T-helper 1 cell treated with Interleukin-12 subunit alpha and Interleukin-12 subunit beta and Interleukin-4 antibody, amounts not matched to agents 30 μg/mL and 1 μg/mL, for 36 hours (primary cell): ENCODE results near the gene ARRB1.

Experiments
- H3K27ac Mint-ChIP-seq: one replicate; pipeline ENCODE4 v1.8.0; 2021; ENCODE audit warnings: mild to moderate bottlenecking, mixed read lengths
- H3K27me3 Mint-ChIP-seq: one replicate; pipeline ENCODE4 v1.8.0; 2021; ENCODE audit warnings: low read depth, mixed read lengths
- H3K36me3 Mint-ChIP-seq: one replicate; pipeline ENCODE4 v1.8.0; 2021; ENCODE audit warnings: low read depth, mixed read lengths
- H3K4me1 Mint-ChIP-seq: one replicate; pipeline ENCODE4 v1.8.0; 2021; ENCODE audit warnings: low read depth, mixed read lengths
- H3K4me3 Mint-ChIP-seq: one replicate; pipeline ENCODE4 v1.8.0; 2021; ENCODE audit warnings: mild to moderate bottlenecking, moderate library complexity, mixed read lengths
- H3K9me3 Mint-ChIP-seq: one replicate; pipeline ENCODE4 v1.8.0; 2021; ENCODE audit warnings: mixed read lengths

Gene ARRB1

DNA sequence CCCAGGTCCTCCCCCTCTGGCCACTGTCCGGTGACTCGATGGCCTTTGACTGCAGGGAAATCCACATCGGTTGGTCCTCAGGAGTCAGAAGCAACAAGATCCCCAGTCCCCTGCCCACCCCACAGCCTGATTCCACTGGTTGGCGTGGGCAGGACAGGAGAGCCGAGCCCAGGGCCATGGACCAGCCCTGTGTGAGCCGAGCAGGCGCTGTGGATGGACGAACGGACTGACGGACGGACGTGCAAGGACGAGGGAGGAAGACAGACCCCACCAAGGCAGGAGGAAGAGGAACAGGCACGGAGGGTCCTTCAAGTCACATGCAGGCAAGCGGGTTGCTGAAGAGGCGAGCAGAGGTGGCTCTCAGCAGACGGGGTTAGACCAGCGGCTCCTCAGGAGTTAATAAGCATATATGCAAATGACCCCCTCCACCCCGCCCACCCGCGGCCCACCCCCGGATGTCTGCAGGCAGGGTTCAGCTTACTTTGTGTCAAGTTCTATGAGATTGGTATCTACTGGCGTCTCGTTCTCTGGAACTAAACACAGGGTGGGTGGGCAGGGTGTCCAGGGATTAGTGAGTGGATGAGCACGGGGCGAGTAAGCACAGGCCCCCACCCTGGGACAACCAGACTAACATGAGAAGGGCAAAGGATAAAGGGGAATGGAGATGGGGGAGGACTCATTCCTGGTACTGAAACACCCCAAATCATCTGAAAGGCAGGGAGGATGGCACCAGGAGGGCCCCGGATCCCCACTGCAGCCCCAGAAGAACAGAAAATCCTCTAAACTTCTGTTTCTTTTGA lies 84.1 kb downstream of the ARRB1 start:
- Mint-ChIP-seq H3K27ac (no peak overlapping the region), H3K4me3 (no peak overlapping the region), H3K27me3 (no peaks in the 10 kb centered on the region), H3K9me3 (no peaks in the 10 kb centered on the region), H3K36me3 (peaks cover 5% of the 10 kb centered on the region), H3K4me1 (peaks cover 14% of the 10 kb centered on the region)

- Mint-ChIP-seq H3K36me3 (peaks cover 2% of the 10 kb centered on the region), H3K27me3 (no peaks in the 10 kb centered on the region), H3K4me1 (peaks cover 19% of the 10 kb centered on the region), H3K4me3 (no peak overlapping the region), H3K27ac (no peak overlapping the region), H3K9me3 (no peaks in the 10 kb centered on the region)
These were observed 85.5 kb downstream of the ARRB1 start for GRCh38 chr11:75265851-75266531.

DNA sequence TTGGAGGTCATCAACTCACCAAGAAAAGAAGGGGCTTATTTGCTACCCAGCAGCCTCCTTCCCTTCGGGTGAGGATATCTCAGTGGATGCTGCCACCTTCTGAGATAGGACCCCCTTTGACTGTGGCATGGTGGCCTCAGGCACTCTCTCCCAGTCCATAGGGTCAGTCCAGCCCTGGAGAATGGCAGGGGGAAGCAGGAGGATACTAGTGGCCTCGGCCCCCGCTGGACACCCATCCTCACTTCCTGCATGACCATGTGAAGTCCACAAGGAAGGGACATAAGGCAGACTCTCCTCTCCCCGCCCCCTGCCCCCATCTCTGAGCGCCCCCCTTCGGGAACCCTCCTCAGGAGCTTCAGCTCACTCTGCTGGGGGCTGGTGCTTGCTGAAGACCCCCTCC lies 86.5 kb downstream of the ARRB1 start:
- no peaks in the 10 kb centered on the region for H3K36me3 Mint-ChIP-seq
- no peaks in the 10 kb centered on the region for H3K9me3 Mint-ChIP-seq
- H3K27ac Mint-ChIP-seq = no peak overlapping the region
- peaks cover 20% of the 10 kb centered on the region for H3K4me1 Mint-ChIP-seq
- H3K27me3 Mint-ChIP-seq = no peaks in the 10 kb centered on the region
- H3K4me3 Mint-ChIP-seq = no peak overlapping the region

DNA sequence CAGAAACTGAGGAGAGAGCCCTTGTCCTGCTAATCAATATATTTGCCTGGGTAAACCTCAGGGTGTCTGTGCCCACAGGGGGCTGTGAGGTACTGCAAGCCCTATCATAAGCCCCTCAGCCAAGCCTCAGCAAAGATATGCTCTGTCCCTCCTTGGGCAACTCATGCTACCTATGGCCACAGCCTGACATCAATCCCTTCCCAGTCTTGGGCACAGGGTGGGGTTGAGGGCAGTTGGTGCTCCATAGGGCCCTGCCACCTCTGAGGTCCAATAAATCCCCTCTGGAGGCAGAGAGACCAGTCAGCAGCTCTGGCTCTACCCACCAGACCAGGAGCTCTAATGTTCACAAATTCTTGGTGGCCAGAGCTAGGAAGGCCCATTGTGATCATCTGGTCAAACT lies 87.1 kb downstream of the ARRB1 start:
- peaks cover 20% of the 10 kb centered on the region for H3K4me1 Mint-ChIP-seq
- no peaks in the 10 kb centered on the region for H3K27me3 Mint-ChIP-seq
- H3K27ac Mint-ChIP-seq = no peak overlapping the region
- no peaks in the 10 kb centered on the region for H3K36me3 Mint-ChIP-seq
- no peak overlapping the region for H3K4me3 Mint-ChIP-seq
- no peaks in the 10 kb centered on the region for H3K9me3 Mint-ChIP-seq

- H3K4me3 Mint-ChIP-seq = no peak overlapping the region
- no peaks in the 10 kb centered on the region for H3K36me3 Mint-ChIP-seq
- H3K27me3 Mint-ChIP-seq = no peaks in the 10 kb centered on the region
- H3K27ac Mint-ChIP-seq = no peak overlapping the region
- no peaks in the 10 kb centered on the region for H3K9me3 Mint-ChIP-seq
- peaks cover 20% of the 10 kb centered on the region for H3K4me1 Mint-ChIP-seq
These were observed 87.5 kb downstream of the ARRB1 start for GRCh38 chr11:75263944-75264349.

DNA sequence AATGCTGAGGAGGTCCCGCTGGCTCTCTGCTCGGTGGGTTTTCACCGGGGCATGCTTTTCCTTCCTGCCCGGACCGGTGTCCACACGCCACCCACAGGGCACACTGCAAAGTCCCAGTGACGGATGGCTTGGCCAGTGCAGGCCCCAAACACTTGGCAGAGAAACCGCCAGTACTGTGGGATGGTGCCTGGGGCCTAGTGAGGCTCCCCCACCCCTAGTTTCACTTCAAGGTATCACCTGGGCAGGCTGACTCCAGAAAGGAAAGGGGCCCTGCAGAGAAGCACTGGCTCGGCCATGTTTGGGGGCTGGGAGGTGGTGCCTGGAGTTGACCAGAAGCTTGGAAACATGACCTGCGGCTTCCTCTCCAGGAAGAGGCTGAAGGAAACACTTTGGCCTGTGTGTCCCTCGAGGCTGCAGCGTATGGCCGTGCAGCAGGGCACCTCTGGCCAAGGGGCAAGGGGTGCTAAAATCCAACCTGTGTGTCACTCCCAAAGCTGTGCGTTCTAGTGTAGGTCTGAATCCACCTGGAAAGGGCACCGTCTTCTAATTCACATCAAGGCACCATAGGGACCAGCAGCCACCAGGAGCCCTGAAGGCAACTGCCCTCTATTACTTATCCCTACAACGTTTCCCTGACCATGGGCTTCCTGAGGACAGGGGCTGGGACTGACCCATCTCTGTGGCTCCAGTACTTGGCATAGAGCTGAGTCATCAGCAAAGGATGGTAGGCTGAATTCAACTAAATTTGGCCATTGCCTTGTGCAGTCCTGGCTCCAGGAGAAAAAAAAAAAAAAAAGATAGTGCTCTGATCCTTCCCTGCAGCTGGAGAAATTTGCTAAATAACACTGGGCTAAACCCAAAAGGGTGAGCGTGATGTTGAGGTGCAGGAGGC lies 88.3 kb downstream of the ARRB1 start:
- peaks cover 20% of the 10 kb centered on the region for H3K4me1 Mint-ChIP-seq
- H3K36me3 Mint-ChIP-seq = no peaks in the 10 kb centered on the region
- H3K27ac Mint-ChIP-seq = no peak overlapping the region
- H3K4me3 Mint-ChIP-seq = no peak overlapping the region
- no peaks in the 10 kb centered on the region for H3K9me3 Mint-ChIP-seq
- no peaks in the 10 kb centered on the region for H3K27me3 Mint-ChIP-seq

GRCh38 chr11:75262436-75262835 lies 89.0 kb downstream of the ARRB1 start:
- Mint-ChIP-seq H3K27ac (no peak overlapping the region), H3K36me3 (no peaks in the 10 kb centered on the region)

DNA sequence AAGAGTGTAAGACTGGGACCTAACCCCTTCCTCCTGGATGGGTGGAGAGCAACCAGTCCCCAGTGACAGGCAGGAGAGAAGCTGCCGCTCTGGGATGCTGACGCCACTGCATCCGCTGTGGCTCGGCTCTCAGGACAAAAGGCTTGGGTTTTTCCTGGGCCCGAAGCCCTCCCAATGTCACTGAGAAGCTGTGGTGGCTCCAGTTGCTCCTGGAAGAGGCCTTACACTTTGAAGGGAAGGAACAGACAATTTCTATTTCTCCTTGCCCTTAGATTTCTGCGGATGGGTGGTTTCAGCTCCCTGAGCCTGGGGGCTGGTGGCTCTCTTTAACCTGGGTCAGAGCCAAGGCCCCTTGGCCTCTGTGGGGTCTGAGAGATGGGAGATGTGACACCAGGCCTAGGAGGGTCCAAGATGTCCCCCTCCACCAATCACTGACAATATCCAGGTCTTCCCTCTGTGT lies 89.5 kb downstream of the ARRB1 start:
- no peak overlapping the region for H3K4me3 Mint-ChIP-seq
- no peaks in the 10 kb centered on the region for H3K9me3 Mint-ChIP-seq
- H3K27ac Mint-ChIP-seq = no peak overlapping the region
- H3K36me3 Mint-ChIP-seq = no peaks in the 10 kb centered on the region
- H3K4me1 Mint-ChIP-seq = peaks cover 20% of the 10 kb centered on the region
- H3K27me3 Mint-ChIP-seq = peaks cover 11% of the 10 kb centered on the region

More at GRCh38 chr11:75262436-75262835, 89.0 kb downstream of the ARRB1 start:
- Mint-ChIP-seq H3K4me1 (peaks cover 20% of the 10 kb centered on the region), H3K27me3 (peaks cover 7% of the 10 kb centered on the region), H3K4me3 (no peak overlapping the region), H3K9me3 (no peaks in the 10 kb centered on the region)

GRCh38 chr11:75260396-75261170 lies 90.9 kb downstream of the ARRB1 start:
- Mint-ChIP-seq H3K4me1 (peaks cover 20% of the 10 kb centered on the region), H3K27ac (no peak overlapping the region), H3K36me3 (no peaks in the 10 kb centered on the region), H3K4me3 (no peak overlapping the region), H3K9me3 (no peaks in the 10 kb centered on the region), H3K27me3 (peaks cover 19% of the 10 kb centered on the region)

DNA sequence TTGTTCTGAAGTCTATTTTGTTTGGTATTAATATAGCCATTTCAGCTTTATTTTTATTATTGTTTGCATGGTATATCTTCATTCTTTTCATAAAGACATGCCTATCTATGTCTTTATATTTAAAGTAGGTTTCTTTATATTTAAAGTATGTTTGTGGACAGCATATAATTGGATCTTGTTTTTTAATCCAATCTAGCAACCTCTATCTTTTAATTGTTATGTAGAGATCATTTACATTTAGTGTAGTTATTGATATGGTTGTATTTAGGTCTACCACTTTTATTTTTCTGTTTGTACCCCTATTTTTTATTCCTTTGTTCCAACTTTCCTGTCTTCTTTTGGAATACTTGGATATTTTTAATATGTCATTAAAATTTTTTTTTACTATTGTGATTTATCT lies 97.1 kb downstream of the ARRB1 start:
- no peak overlapping the region for H3K27ac Mint-ChIP-seq
- no peaks in the 10 kb centered on the region for H3K36me3 Mint-ChIP-seq
- no peaks in the 10 kb centered on the region for H3K4me1 Mint-ChIP-seq
- H3K9me3 Mint-ChIP-seq = no peaks in the 10 kb centered on the region
- H3K27me3 Mint-ChIP-seq = peaks cover 48% of the 10 kb centered on the region
- no peak overlapping the region for H3K4me3 Mint-ChIP-seq

- Mint-ChIP-seq H3K27me3 (peaks cover 36% of the 10 kb centered on the region), H3K36me3 (no peaks in the 10 kb centered on the region), H3K4me1 (peaks cover 3% of the 10 kb centered on the region), H3K27ac (no peak overlapping the region), H3K4me3 (no peak overlapping the region), H3K9me3 (no peaks in the 10 kb centered on the region)
These were observed 101.8 kb downstream of the ARRB1 start for GRCh38 chr11:75249704-75250103.

DNA sequence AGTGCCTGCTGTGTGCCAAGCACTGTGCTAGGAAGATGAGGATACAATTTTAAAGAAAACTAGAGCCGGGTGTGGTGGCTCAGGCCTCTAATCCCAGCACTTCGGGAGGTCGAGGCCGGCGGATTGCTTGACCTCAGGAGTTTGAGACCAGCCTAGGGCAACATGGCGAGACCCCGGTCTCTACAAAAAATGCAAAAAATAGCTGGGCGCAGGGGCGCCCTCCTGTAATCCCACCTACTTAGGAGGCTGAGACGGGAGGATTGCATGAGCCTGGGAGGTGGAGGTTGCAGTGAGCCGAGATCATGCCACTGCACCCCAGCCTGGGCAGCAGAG lies 102.6 kb downstream of the ARRB1 start:
- H3K4me1 Mint-ChIP-seq = peaks cover 3% of the 10 kb centered on the region
- no peaks in the 10 kb centered on the region for H3K9me3 Mint-ChIP-seq
- H3K36me3 Mint-ChIP-seq = no peaks in the 10 kb centered on the region
- H3K27me3 Mint-ChIP-seq = peaks cover 44% of the 10 kb centered on the region
- H3K4me3 Mint-ChIP-seq = no peak overlapping the region
- H3K27ac Mint-ChIP-seq = no peak overlapping the region

GRCh38 chr11:75246671-75247350 lies 104.7 kb downstream of the ARRB1 start:
- Mint-ChIP-seq H3K27me3 (peaks cover 53% of the 10 kb centered on the region), H3K27ac (no peak overlapping the region), H3K36me3 (no peaks in the 10 kb centered on the region), H3K9me3 (no peaks in the 10 kb centered on the region), H3K4me1 (peaks cover 7% of the 10 kb centered on the region), H3K4me3 (no peak overlapping the region)
